ENCODE data around the gene ATF6. TPM values are rescaled to one million over a fixed set of nuclear protein-coding genes. Genes with fewer than 3 reads are reported as not detected.

ATF6 gene
- total and polyA plus RNA-seq, 2 of the 4 experiments (the other 2 are of a cell fraction), result 12.2 to 17.6 TPM

GRCh38 chr1:161973924-161974845 is 208.1 kb downstream of the ATF6 start (continued):
- TF ChIP-seq CEBPB (IDR thresholded peaks at IDR 0.05; ENCODE audit: low read depth, low read length), result no peak

- ChIA-PET POLR2A (ENCODE audit: unreplicated experiment) (no interaction called here), CTCF (no interaction called here)
- H3K4me1 ChIP-seq (ENCODE audit: control insufficient read depth, insufficient read depth, low read length), result no peaks in the 10 kb centered on the region
- no peak overlapping the region for H2AK5ac ChIP-seq (ENCODE audit: low read depth, low read length)
- H4K20me1 ChIP-seq (ENCODE audit: insufficient read depth, low read length), result no peaks in the 10 kb centered on the region
- no peak for ATAC-seq (ENCODE audit: low read depth)
- H2BK5ac ChIP-seq (ENCODE audit: low read depth, low read length, poor library complexity, severe bottlenecking), result no peak overlapping the region
- H3K79me1 ChIP-seq (ENCODE audit: low read depth in 1 of 2, low read length in 2 of 2), result no peaks in the 10 kb centered on the region
- H2BK120ac ChIP-seq (ENCODE audit: low read depth, low read length), result no peak overlapping the region
- H3K9me1 ChIP-seq (ENCODE audit: insufficient read depth, low read length), result no peaks in the 10 kb centered on the region; the same call in 1 of the 2 replicates
- no peak overlapping the region for H3K4me3 ChIP-seq (ENCODE audit: insufficient read depth, low read depth, low read length)
- TF ChIP-seq RFX5 (IDR thresholded peaks at IDR 0.05; ENCODE audit: low read depth, low read length) (no peak), RAD21 (IDR thresholded peaks at IDR 0.05; ENCODE audit: low read length) (no peak), NFE2L2 (IDR thresholded peaks at IDR 0.05; ENCODE audit: low read depth, low read length) (no peak), MAFK (IDR thresholded peaks at IDR 0.05; ENCODE audit: low read depth, low read length) (no peak), CHD1 (IDR thresholded peaks at IDR 0.05; ENCODE audit: low read depth, low read length) (no peak), CEBPB (IDR thresholded peaks at IDR 0.05; ENCODE audit: low read depth, low read length) (no peak), FOS (IDR thresholded peaks at IDR 0.05; ENCODE audit: low read depth, low read length) (no peak)
- WGBS, 2 experiments (ENCODE audit: extremely low coverage in 2 of 2, insufficient read length in 1 of 2), result 96% methylated on average over 12 of the region's 31 CpGs; no CpG with 5 or more reads in 1 of the 2 experiments
- no peak overlapping the region for H3K27ac ChIP-seq (ENCODE audit: insufficient read depth, low read length)
- no peak overlapping the region for H3K56ac ChIP-seq (ENCODE audit: extremely low read depth, insufficient read depth, low read length)
- H2BK15ac ChIP-seq (ENCODE audit: low read depth, low read length), result no peak overlapping the region
- BruUV-seq (replicated peaks), result no TSS peak
- dilution Hi-C loops (cut with HindIII; ENCODE audit: low sequenced_read_pairs, unreplicated experiment) (no loop called here), intact Hi-C loops (cut with micrococcal nuclease) (no loop called here), in situ Hi-C loops (cut with MboI; ENCODE audit: low sequenced_read_pairs) (no loop called here)
- H3K9ac ChIP-seq (ENCODE audit: low read depth, low read length), result no peak overlapping the region
- H3K27me3 ChIP-seq (ENCODE audit: control insufficient read depth, insufficient read depth, low read length), result peaks cover 14% of the 10 kb centered on the region
- no peak overlapping the region for H3K23ac ChIP-seq (ENCODE audit: low read depth, low read length)
- H3K36me3 ChIP-seq (ENCODE audit: control insufficient read depth, insufficient read depth, low read length), result no peaks in the 10 kb centered on the region
- H2BK20ac ChIP-seq (ENCODE audit: low read depth, low read length), result no peak overlapping the region
- H4K5ac ChIP-seq (ENCODE audit: low read depth, low read length), result no peak overlapping the region
- no peak overlapping the region for H3K4me2 ChIP-seq (ENCODE audit: low read depth, low read length)
- H3K14ac ChIP-seq (replicated peaks; ENCODE audit: low read depth, low read length), result no peak overlapping the region
- H4K8ac ChIP-seq (ENCODE audit: low read depth in 2 of 2, low read length in 2 of 2), result no peak overlapping the region
- H3K9me3 ChIP-seq (ENCODE audit: control insufficient read depth, insufficient read depth, low read length), result no peaks in the 10 kb centered on the region; the same call in 1 of the 2 replicates
- no peak for DNase-seq
- no peak overlapping the region for H3K4ac ChIP-seq (ENCODE audit: low read depth, low read length)
- no peak overlapping the region for H2AFZ ChIP-seq (replicated peaks; ENCODE audit: low read length, poor library complexity)
- H2AK9ac ChIP-seq (replicated peaks; ENCODE audit: low read depth, low read length, poor library complexity), result no peak overlapping the region
- no peak overlapping the region for H3K18ac ChIP-seq (ENCODE audit: low read depth, low read length)
- no peak overlapping the region for H4K91ac ChIP-seq (ENCODE audit: insufficient read depth, low read depth, low read length)
Observed at GRCh38 chr1:161978011-161978790, 212.1 kb downstream of the ATF6 start.
